HepG2 (cell line): ENCODE data around the gene NDUFB7. TPM values are rescaled to one million over a fixed set of nuclear protein-coding genes. Genes with fewer than 3 reads are reported as not detected.

ENCODE experiments used
- ATAC-seq: fragments of 200-7000 bp; cut with Tn5 transposase; 3 replicates; pipeline ENCODE4 v1.9.1; 2020; ENCODE audit warnings: mild to moderate bottlenecking, moderate library complexity
- BruUV-seq: library from RNA; stranded (reverse); fragments of 400-500 nt; replicated peaks from 2 replicates; lab custom pipeline; 2021; lab: Mats Ljungman, UMichigan
- CTCF ChIA-PET: fragments of 300-600 bp; formaldehyde crosslinking; extraction: SDS; loops from one replicate; lab custom pipeline; 2021; ENCODE audit warnings: low total read pairs, inconsistent platforms, low intra/inter-chr PET ratio; lab: Yijun Ruan, JAX
- POLR2A ChIA-PET: fragments of 350-600 bp; sonication (Branson Sonifier 250); formaldehyde crosslinking; loops from one replicate; lab custom pipeline; 2020; ENCODE audit warnings: antibody characterized with exemption, inconsistent platforms; lab: Yijun Ruan, JAX
- DNase-seq: peaks from one replicate; pipeline ENCODE4 v3.0.0-alpha.2; 2015; ENCODE audit warnings: low spot score
- FAIRE-seq: peaks from 3 replicates; lab custom pipeline; 2011; peaks lifted over from hg19 to GRCh38; lab: Jason Lieb, UNC
- H2AFZ ChIP-seq: one replicate; pipeline ENCODE4 v1.6.1; 2011; ENCODE audit warnings: low read length, inconsistent platforms
- H3K27ac ChIP-seq: fragments of 300-600 bp; 3 replicates; pipeline ENCODE4 v1.8.0; 2011; ENCODE audit warnings: mixed run types, mild to moderate bottlenecking, mixed read lengths, low read length, inconsistent platforms; ENCODE audit not compliant: insufficient read depth; ENCODE audit errors: extremely low read length
- H3K27me3 ChIP-seq, 2 experiments: fragments of 200-600 bp in 1 of 2; 2 replicates in 1 of 2; 3 replicates in 1 of 2; pipeline versions ENCODE4 v1.6.0 to v1.8.0; 2011; ENCODE audit warnings: low read length in 2 of 2, mild to moderate bottlenecking in 2 of 2, moderate library complexity in 2 of 2, inconsistent platforms in 1 of 2; ENCODE audit not compliant: insufficient read depth in 2 of 2, control insufficient read depth in 1 of 2
- H3K36me3 ChIP-seq, 2 experiments: fragments of 200-600 bp in 1 of 2; replicated peaks in 1 of 2; 2 replicates in 1 of 2; 3 replicates in 1 of 2; pipeline versions ENCODE4 v1.5.1 to v1.8.0; 2011; ENCODE audit warnings: low read length in 2 of 2, inconsistent platforms in 1 of 2; ENCODE audit not compliant: insufficient read depth in 2 of 2, control insufficient read depth in 1 of 2
- H3K4me1 ChIP-seq: 2 replicates; pipeline ENCODE4 v1.5.1; 2012; ENCODE audit warnings: low read length, inconsistent platforms; ENCODE audit not compliant: insufficient read depth
- H3K4me2 ChIP-seq: 2 replicates; pipeline ENCODE4 v1.6.0; 2011; ENCODE audit warnings: low read depth, low read length, inconsistent platforms
- H3K4me3 ChIP-seq, 3 experiments: fragments of 200-600 bp in 1 of 3; sonication (generic), shearing (Covaris generic) in 1 of 3; replicated peaks in 1 of 3; 2 replicates each; pipeline ENCODE4 v1.5.1; 2011 to 2016; ENCODE audit warnings: low read length in 3 of 3, inconsistent platforms in 2 of 3, low read depth in 2 of 3, mild to moderate bottlenecking in 2 of 3, control low read depth in 1 of 3, mixed read lengths in 1 of 3; ENCODE audit not compliant: insufficient read depth in 1 of 3
- H3K79me2 ChIP-seq: one replicate; pipeline ENCODE4 v1.6.1; 2011; ENCODE audit warnings: low read length, inconsistent platforms; ENCODE audit not compliant: insufficient read depth
- H3K9ac ChIP-seq: 2 replicates; pipeline ENCODE4 v1.6.0; 2011; ENCODE audit warnings: mild to moderate bottlenecking, low read depth, low read length, inconsistent platforms; ENCODE audit not compliant: insufficient read depth
- H3K9me3 ChIP-seq: 2 replicates; pipeline ENCODE4 v1.5.1; 2012; ENCODE audit warnings: mild to moderate bottlenecking, low read length
- H4K20me1 ChIP-seq: 2 replicates; pipeline ENCODE4 v1.6.0; 2011; ENCODE audit warnings: inconsistent platforms, mild to moderate bottlenecking, low read length, moderate library complexity; ENCODE audit not compliant: insufficient read depth
- AGO2 ChIP-seq: fragments of 200-400 bp; formaldehyde crosslinking; optimal IDR thresholded peaks from 2 replicates; pipeline ENCODE3; 2017; ENCODE audit warnings: mild to moderate bottlenecking, low read depth, low read length, moderate library complexity
- MAFG ChIP-seq: sonication (generic); formaldehyde crosslinking; IDR thresholded peaks from 2 replicates; pipeline ENCODE4 v1.5.1; 2020; ENCODE audit warnings: mild to moderate bottlenecking, missing genetic modification reagents
- RBFOX2 ChIP-seq: fragments of 200-400 bp; formaldehyde crosslinking; IDR thresholded peaks from 2 replicates; pipeline ENCODE4 v1.6.1; 2017; ENCODE audit warnings: low read depth, mild to moderate bottlenecking, low read length
- ZBTB33 ChIP-seq: sonication (generic); formaldehyde crosslinking; IDR thresholded peaks from 2 replicates; pipeline ENCODE4 v1.4.0; 2020; ENCODE audit warnings: missing genetic modification reagents
- ZNF687 ChIP-seq: sonication (generic); formaldehyde crosslinking; IDR thresholded peaks from 2 replicates; pipeline ENCODE4 v1.5.1; 2020; ENCODE audit warnings: mild to moderate bottlenecking, missing genetic modification reagents, moderate library complexity
- WGBS: methylation state at CpG from one replicate; pipeline ENCODE4 v1.1.6; 2017; ENCODE audit warnings: low lambda C conversion rate; 5-methylcytosine and 5-hydroxymethylcytosine counted together
- in situ Hi-C: cut with HindIII; loops from 2 replicates; pipeline ENCODE4 v1.10.0; 2017; ENCODE audit warnings: low pct_unique_long_range_greater_than_20kb; ENCODE audit not compliant: extremely low pct_ligation_motif_present
- intact Hi-C: fragments of 100-400 bp; cut with micrococcal nuclease; formaldehyde crosslinking; loops from one replicate; pipeline ENCODE4 v1.10.0; 2022; ENCODE audit not compliant: unreplicated experiment
- polyA plus RNA-seq, 8 experiments: library from polyadenylated mRNA; depleted of rRNA in 3 of 8; stranded (reverse) in 7 of 8; unstranded in 1 of 8; fragments of >200 nt; fragmentation: Illumina TruSeq in 4 of 8; extraction: Trizol in 4 of 8; gene quantifications; 2 replicates each; pipeline versions ENCODE4 v1.2.1 to v1.2.3, GENCODE V29; 2011 to 2016; ENCODE audit warnings: low read depth in 4 of 8, missing spikeins in 1 of 8, mixed read lengths in 1 of 8; ENCODE audit not compliant: insufficient read depth in 1 of 8
- total RNA-seq, 5 experiments: library from RNA; depleted of rRNA; stranded (reverse); fragments of >200 nt; fragmentation: Illumina TruSeq; extraction: Trizol; gene quantifications; 2 replicates each; pipeline ENCODE4 v1.2.3, GENCODE V29; 2016; ENCODE audit warnings: low read depth in 1 of 5

Gene NDUFB7
- total and polyA plus RNA-seq, 2 of the 13 experiments (the other 11 are each of a cell fraction or from before 2014, with no cell fraction given), result 156 to 198 TPM

- Histone ChIP-seq H3K79me2 (peaks cover 8% of the 10 kb centered on the region), H3K4me1 (peaks cover 19% of the 10 kb centered on the region), H2AFZ (no peak overlapping the region), H3K36me3 (peaks cover 6 to 17% of the 10 kb centered on the region in 2 experiments; a peak in 3 of 5 replicates), H3K4me2 (no peak overlapping the region), H4K20me1 (no peaks in the 10 kb centered on the region; the same call in 1 of the 2 replicates), H3K4me3 (no peak overlapping the region), H3K9ac (no peak overlapping the region), H3K9me3 (no peaks in the 10 kb centered on the region), H3K27me3 (no peaks in the 10 kb centered on the region), H3K27ac (no peak overlapping the region)
- 94% methylated on average over 10 of the region's 22 CpGs for WGBS
- POLR2A ChIA-PET, result no interaction called here
- in situ Hi-C loops, result no loop called here
- ATAC-seq (no peak), DNase-seq (no peak), FAIRE-seq (no peak)
- BruUV-seq, result no TSS peak
- intact Hi-C loops, result no loop called here
- CTCF ChIA-PET, result no interaction called here
- TF ChIP-seq ZNF687, result peak; percentile 18; the same call in 1 of the 2 replicates
- peak; percentile 76; the same call in 1 of the 2 replicates for TF ChIP-seq ZBTB33
- peak; percentile 57 for TF ChIP-seq RBFOX2
- no peak for TF ChIP-seq MAFG (CRISPR knock-in tag)
- peak; percentile 55 for TF ChIP-seq AGO2
- TF ChIP-seq, all 625 proteins: peak for 4
Observed at GRCh38 chr19:14565298-14565679, 6.6 kb downstream of the NDUFB7 start.
